GM19099 (cell line): ENCODE data around the gene SMIM26.

Experiments used
- POLR2A ChIP-seq: IDR thresholded peaks from 3 replicates; pipeline ENCODE4 v1.6.1; 2011; ENCODE audit warnings: low read depth; ENCODE audit not compliant: insufficient read length; ENCODE audit errors: extremely low read depth

SMIM26 gene

GRCh38 chr20:18566892-18567738, at the start of gene SMIM26:
Gene SMIM26 (plus strand): TSS chr20:18567432. CDS start chr20:18567479, 47 bp downstream.
- peak; percentile 91 for TF ChIP-seq POLR2A

GRCh38 chr20:18523066-18523465, 44.2 kb upstream of the SMIM26 start:
- no peak for TF ChIP-seq POLR2A

- no peak for TF ChIP-seq POLR2A
These were observed 42.6 kb upstream of the SMIM26 start for GRCh38 chr20:18524646-18525045.

- TF ChIP-seq POLR2A = no peak
These were observed 39.9 kb upstream of the SMIM26 start for GRCh38 chr20:18527339-18527738.

- no peak for TF ChIP-seq POLR2A
These were observed 39.4 kb upstream of the SMIM26 start for GRCh38 chr20:18527836-18528235.

- TF ChIP-seq POLR2A = no peak
These were observed 38.2 kb upstream of the SMIM26 start for GRCh38 chr20:18529041-18529440.

- TF ChIP-seq POLR2A = no peak
These were observed 34.6 kb upstream of the SMIM26 start for GRCh38 chr20:18532626-18533025.

- TF ChIP-seq POLR2A = no peak
These were observed 33.7 kb upstream of the SMIM26 start for GRCh38 chr20:18533491-18533890.

- TF ChIP-seq POLR2A = no peak
These were observed 33.1 kb upstream of the SMIM26 start for GRCh38 chr20:18533978-18534644.

GRCh38 chr20:18537651-18538050, 29.6 kb upstream of the SMIM26 start:
- no peak for TF ChIP-seq POLR2A

GRCh38 chr20:18541741-18542140, 25.5 kb upstream of the SMIM26 start:
- TF ChIP-seq POLR2A = no peak

GRCh38 chr20:18543216-18543615, 24.0 kb upstream of the SMIM26 start:
- no peak for TF ChIP-seq POLR2A

- TF ChIP-seq POLR2A = no peak
These were observed 23.3 kb upstream of the SMIM26 start for GRCh38 chr20:18543932-18544331.

GRCh38 chr20:18545566-18545965, 21.7 kb upstream of the SMIM26 start:
- no peak for TF ChIP-seq POLR2A

- TF ChIP-seq POLR2A = no peak
These were observed 18.8 kb upstream of the SMIM26 start for GRCh38 chr20:18548465-18548864.

- TF ChIP-seq POLR2A = no peak
These were observed 13.5 kb upstream of the SMIM26 start for GRCh38 chr20:18553746-18554145.
